ENCODE results near the gene TAF4.

The TAF4 gene

GRCh38 chr20:61940976-61941720, 124.5 kb downstream of the TAF4 start:
- no peak for DNase-seq

GRCh38 chr20:61940491-61940890, 125.2 kb downstream of the TAF4 start:
- DNase-seq, result no peak

DNA sequence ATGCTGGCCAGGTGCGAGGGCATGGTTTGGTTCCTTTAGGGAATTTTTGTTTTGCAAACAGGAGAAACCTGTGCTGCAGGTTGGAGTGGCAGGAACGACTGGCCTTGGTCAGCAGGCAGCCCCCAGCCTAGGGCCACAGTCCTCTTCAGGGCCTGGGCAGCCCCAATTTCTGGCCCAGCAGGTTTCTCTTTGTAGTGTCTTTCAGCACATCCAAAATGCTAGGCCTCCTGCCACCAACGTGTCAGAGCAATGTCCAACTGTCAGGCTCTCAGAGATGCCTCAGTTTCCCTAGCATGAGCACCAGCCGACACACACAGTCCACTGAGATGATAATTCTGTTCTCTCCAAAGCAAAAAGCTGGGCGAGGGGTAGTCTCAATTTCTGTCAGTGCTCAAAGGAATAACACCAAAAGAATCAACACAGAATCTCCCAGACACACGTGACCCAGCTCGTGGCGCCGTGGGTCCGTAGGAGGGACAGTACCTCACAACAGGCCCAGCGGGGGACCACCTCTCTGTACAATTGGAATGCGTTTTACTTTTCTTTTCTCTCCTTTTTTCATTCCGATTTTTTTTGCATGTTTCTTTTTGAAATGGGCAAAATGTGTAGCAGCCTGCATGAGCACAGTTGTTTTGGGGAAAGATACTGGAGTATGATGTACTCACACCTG, 125.9 kb downstream of the TAF4 start:
- DNase-seq, result no peak

DNA sequence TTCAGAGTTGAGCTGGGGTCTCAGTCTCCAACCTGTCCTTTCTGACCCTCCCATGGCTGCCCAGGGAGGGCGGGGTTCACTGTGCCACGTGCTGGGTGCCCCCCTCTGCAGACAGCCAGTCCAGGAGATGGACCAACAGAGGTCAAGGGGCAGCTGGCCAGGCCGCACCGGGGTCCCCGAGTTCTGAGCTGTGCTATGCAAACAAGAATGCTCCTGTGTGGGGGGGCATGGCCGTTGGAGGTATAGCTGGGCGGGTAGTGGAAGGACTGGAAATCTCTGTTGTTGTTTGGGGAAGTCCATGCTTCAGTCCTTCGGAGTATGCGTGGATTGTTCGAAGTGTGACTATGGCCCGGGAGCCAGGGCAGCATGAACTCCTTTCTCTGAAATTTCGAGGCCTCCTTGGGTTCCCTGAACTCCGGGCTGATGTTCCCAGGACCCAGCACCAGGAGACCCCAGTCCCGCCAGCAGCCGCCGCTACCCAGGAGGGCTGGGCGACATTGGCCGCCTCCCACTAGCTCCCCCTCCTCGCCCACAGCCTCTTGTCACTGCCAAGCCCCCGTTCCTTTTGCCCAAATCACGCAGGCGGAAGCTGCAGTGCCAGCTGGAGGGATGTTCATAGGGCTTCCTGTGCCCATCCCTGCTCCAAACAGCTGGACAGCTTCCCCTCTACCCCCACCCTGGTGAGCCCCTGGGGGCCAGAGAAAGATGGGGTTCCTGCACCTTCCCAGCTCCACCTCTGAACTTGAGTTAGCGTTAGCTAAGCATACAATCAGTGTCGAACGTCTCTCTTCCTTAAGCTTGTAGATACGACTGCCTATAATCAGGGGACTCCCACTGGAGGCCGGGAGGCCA, 126.6 kb downstream of the TAF4 start:
- DNase-seq, result no peak

DNA sequence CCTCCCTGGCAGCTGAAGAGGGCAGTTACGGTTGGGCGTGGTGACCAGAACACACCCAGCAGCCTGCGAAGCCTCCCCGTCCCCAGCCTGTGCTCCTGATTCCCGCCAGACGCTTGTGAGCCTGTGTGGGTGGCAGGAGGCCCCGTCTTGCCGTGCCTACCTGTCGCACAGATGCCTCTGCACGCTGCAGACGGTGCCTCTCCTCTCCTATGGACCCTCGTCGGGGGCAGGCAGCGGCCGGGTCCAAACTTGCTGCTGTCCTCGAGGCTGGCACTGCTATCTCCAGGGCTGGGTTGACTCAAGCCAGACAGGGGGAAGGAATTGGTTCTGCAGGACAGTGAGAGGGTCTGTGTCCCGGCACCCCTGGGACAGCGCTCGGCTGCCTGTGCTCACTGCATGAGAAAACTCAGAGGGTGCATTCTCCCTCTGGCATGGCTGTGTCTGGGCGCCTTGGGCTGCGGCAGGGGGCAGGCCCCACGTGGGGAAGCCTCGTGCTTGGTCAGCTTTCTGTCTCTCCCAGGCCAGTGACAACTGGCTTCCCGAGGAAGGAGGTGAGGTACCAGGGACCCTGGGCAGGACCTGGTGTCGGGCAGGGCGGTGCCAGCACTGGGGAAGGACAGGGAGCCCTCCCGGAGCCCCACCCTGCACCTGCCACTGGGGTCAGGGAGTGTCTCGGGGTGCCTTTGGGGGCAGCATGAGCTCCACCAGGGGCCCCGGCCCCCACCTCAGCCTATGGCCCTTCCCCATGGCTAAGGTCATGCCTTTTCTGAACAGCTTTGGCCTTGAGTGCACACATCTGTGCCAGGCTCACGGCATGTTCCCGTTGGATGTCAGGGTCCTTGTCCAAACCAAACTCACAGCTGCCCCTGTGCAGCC, 127.5 kb downstream of the TAF4 start:
- DNase-seq, result no peak

GRCh38 chr20:61937146-61937962, 128.3 kb downstream of the TAF4 start:
- no peak for DNase-seq

- DNase-seq, result no peak
Measured at GRCh38 chr20:61936701-61937131, 129.0 kb downstream of the TAF4 start.

GRCh38 chr20:61935926-61936700, 129.6 kb downstream of the TAF4 start:
- DNase-seq, result no peak

DNA sequence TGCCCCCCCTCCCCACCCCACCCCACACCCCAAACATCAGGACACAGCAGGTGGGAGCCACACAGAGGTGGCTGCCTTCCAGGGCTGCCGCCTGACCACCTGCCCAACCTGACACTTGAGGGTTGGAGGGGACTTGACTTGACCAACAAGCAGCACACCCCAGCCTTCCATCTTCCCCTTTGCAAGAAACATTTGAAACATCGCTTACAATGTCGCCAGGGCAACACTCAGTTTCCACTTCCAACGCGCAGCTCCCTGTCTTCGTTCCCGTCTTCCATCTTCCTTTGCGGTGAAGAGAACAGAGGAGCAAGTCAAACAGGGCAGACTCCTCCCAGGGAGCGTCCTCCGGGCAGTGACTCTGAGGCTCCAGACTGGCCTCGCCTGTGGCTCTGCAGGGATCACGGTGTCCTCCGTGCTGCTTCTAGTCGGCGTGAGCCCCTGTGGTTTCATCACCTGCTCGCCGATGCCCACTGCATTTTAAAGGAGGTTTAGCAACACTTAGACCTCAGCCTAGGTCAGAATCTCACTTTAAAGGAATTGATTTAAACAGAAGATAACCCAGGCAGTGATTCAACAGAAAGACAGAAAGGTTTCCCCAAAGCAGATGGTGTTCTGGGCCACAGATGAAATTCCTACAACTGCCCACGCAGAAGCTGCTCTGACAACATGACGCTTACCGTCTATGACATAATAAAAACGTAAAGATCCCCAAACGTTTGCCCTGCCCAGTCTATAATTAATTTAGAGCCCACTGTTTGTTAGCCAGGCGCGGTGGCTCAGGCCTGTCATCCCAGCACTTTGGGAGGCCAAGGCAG, 130.8 kb downstream of the TAF4 start:
- no peak for DNase-seq

- DNase-seq, result no peak
Measured at GRCh38 chr20:61933951-61934715, 131.5 kb downstream of the TAF4 start.

- no peak for DNase-seq
Measured at GRCh38 chr20:61933481-61933950, 132.2 kb downstream of the TAF4 start.

DNA sequence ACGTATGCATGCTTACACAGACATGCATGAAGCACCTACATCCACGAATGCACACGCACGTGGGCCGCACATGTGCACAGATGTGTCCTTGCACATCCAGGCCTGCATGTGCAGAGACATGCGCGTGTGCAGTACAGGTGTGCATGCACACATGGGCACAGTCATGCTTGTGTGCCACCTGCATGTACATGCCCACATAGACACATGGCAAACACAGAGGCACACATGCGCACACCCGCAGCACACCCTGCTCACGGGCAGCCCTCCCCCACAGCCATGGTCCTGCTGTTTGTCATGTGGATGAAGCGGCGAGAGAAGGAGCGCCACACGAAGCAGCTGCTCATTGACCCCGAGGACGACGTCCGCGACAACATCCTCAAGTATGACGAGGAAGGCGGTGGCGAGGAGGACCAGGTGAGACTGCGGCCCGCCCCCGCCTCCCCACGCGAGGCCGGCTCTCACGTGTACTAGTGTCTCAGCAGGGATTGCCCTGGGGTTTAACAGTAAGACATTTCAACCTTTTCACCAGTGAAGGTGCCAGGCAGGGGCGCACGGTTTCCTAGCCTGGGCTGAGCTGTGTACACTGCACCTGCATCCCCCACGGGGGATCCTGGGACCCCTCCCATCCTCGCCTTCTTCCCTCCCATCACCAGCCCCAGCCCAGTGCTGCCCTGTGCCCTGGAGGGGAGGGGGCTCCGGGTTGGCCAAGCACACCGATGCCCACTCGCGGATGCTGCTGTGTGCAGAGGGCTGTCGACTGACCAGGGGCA, 132.8 kb downstream of the TAF4 start:
- DNase-seq, result no peak

DNA sequence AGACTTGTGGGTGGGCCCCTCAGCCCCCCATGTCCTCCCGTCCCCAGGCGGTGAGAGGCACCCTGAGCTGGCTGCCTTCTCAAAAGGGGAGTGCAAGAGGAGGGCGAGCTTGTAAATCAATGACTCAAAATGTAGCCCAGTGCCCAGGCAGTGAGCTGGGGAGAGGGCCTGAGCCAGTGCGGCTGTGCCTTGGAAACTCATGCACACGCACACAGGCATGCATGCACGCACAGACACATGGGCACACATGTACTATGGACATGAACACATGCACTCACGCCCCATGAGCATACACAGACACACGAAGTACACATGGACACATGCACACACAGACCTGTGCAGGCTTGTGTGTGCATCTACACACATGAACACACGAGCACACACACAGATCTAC, 133.5 kb downstream of the TAF4 start:
- DNase-seq, result no peak

- no peak for DNase-seq
Measured at GRCh38 chr20:61931476-61932198, 134.0 kb downstream of the TAF4 start.

DNA sequence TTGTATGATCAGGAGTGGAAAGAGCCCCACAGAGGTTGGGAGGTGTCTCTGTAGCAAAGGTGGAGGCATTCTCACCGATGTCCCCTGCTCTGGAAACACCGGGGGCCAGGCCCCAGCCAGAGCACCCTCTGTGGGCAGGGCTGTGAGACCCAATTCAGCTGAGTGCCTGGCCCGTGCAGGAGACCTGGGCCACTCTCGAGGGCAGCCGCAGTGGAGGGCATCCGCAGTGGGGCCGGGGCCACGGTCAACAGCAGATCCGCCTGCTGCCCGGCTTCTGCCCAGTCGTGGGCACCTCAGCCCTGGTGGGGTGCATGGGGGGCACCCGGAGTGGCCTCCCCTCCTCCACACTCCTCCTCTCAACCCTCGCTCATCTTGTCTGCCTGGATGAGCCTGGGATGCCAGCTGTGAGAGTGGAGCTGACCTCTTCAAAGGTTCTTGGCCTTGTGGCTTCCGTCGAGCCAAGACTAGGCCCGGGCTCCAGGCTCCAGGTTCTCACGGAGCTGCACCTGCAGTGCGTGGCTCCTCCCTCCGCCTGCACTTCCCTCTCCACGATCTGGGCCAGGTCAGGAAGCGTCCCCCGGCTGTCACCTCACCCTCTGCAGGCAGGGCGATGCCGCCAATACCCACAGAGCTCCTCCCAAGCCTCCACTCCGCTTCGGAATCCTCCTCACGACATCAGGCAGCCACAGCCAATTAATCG, 134.8 kb downstream of the TAF4 start:
- no peak for DNase-seq

DNA sequence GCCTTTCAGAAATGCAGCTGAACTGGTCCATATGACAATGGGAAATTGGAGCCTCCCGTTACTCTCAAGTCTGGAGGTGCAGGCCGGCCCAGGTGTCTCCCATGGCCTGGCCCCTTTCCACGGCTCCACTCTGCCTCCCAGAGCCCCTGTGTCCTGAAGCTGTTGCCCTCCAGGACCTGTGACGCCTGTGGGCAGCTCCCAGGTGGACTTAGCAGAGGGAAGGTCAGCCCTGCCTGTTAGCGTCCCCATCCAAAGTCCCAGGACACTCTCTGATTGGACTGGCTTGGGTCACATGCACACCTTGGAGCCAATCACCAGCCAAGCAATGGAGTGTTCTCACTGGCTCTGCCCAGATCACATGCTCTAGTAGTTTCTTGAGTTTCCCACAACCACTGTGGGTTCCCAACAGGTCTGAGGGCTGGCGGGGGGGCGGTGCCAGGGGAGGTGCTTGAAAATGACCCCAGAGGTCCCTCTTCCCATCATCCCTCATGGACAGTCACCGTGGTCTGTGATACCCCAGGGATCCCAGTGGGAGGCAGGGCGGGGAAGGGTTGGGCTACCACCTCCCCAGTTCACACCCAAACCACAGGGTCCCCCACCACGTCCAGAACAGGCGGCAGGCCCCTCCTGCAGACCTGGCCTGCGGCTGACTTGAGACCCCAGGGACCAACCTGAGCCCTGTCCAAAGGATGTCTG, 135.6 kb downstream of the TAF4 start:
- DNase-seq, result no peak

Data from activated CD4-positive, alpha-beta T cell treated with anti-CD3 and anti-CD28 coated beads, Interleukin-2, Interleukin-6, amounts not matched to agents 100 ng/mL and 50 ng/mL, durations not matched to agents 16 hours and 8 hours (primary cell).